ENCODE results near the gene SBK2. TPM values are rescaled to one million over a fixed set of nuclear protein-coding genes. Genes with fewer than 3 reads are reported as not detected.

Gene SBK2
- polyA plus RNA-seq, 1 donor from 2014 or later = not detected

DNA sequence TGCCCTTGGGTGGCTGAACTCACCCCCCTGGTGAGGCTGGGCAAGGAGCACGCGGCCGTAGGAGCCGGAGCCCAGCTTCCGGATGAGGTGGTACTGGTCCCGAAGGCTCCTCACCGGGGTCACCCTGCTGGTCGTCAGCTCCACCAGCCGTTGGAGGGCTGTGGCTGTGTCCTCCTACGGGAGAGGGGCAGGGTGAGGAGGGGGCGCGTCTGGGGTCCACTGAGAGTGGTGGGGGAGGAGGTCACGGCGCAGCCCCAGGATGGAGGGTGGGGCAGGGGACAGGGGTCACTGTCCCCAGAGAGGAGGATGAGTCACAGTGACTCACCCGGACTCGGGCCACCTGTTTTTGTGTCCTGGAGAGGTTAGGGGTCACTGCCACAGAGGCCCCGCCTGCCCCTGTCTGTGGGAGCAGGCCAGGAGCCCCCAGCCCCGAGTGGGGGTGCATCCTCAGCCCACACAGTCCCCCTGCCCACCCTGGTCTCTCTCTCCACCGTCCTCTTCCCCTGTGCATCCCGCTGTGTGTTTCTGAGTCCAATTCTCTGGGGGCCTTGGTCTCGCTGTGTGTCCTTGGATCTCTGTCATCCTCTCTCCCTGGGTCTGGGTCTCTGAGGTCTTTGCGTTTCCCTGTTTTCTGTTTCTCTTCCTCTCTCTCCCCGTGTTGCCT is 8.0 kb upstream of the SBK2 start:
- Histone ChIP-seq H3K9me2 (ENCODE audit: insufficient read depth, low read length) (no peaks in the 10 kb centered on the region), H3K4me2 (ENCODE audit: low read length) (no peak overlapping the region), H3K27me3 (ENCODE audit: insufficient read depth, low read depth, low read length) (no peaks in the 10 kb centered on the region), H3K9ac (ENCODE audit: low read length) (no peak overlapping the region), H3K9me3 (ENCODE audit: low read length) (no peaks in the 10 kb centered on the region), H2AFZ (ENCODE audit: low read depth, low read length) (no peak overlapping the region), H3F3A (ENCODE audit: insufficient read depth, low read length, poor library complexity, severe bottlenecking) (no peaks in the 10 kb centered on the region), H3K36me3 (ENCODE audit: insufficient read depth, low read length) (no peaks in the 10 kb centered on the region), H3K79me2 (replicated peaks; ENCODE audit: insufficient read depth, low read length) (no peaks in the 10 kb centered on the region), H4K20me1 (ENCODE audit: insufficient read depth) (no peaks in the 10 kb centered on the region), H3K27ac (ENCODE audit: low read length) (no peak overlapping the region), H3K4me3 (ENCODE audit: low read length) (no peak overlapping the region)
- TF ChIP-seq, protein P1, sequence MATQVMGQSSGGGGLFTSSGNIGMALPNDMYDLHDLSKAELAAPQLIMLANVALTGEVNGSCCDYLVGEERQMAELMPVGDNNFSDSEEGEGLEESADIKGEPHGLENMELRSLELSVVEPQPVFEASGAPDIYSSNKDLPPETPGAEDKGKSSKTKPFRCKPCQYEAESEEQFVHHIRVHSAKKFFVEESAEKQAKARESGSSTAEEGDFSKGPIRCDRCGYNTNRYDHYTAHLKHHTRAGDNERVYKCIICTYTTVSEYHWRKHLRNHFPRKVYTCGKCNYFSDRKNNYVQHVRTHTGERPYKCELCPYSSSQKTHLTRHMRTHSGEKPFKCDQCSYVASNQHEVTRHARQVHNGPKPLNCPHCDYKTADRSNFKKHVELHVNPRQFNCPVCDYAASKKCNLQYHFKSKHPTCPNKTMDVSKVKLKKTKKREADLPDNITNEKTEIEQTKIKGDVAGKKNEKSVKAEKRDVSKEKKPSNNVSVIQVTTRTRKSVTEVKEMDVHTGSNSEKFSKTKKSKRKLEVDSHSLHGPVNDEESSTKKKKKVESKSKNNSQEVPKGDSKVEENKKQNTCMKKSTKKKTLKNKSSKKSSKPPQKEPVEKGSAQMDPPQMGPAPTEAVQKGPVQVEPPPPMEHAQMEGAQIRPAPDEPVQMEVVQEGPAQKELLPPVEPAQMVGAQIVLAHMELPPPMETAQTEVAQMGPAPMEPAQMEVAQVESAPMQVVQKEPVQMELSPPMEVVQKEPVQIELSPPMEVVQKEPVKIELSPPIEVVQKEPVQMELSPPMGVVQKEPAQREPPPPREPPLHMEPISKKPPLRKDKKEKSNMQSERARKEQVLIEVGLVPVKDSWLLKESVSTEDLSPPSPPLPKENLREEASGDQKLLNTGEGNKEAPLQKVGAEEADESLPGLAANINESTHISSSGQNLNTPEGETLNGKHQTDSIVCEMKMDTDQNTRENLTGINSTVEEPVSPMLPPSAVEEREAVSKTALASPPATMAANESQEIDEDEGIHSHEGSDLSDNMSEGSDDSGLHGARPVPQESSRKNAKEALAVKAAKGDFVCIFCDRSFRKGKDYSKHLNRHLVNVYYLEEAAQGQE (IDR thresholded peaks at IDR 0.05; ENCODE audit: borderline replicate concordance) = no peak
- TF ChIP-seq POLR2AphosphoS5 (IDR thresholded peaks at IDR 0.05) (no peak), EZH2 (IDR thresholded peaks at IDR 0.05; ENCODE audit: borderline replicate concordance, insufficient read depth, low read length, poor library complexity, severe bottlenecking) (no peak), MXI1 (conservative IDR thresholded peaks at IDR 0.05; ENCODE audit: poor library complexity, severe bottlenecking) (no peak), SMC3 (conservative IDR thresholded peaks at IDR 0.05; ENCODE audit: poor library complexity) (no peak), RAD21 (conservative IDR thresholded peaks at IDR 0.05) (no peak), TAF1 (IDR thresholded peaks at IDR 0.05; ENCODE audit: low read depth) (no peak), EP300 (conservative IDR thresholded peaks at IDR 0.05; ENCODE audit: poor library complexity, severe bottlenecking) (no peak)
- TF ChIP-seq, protein P2, sequence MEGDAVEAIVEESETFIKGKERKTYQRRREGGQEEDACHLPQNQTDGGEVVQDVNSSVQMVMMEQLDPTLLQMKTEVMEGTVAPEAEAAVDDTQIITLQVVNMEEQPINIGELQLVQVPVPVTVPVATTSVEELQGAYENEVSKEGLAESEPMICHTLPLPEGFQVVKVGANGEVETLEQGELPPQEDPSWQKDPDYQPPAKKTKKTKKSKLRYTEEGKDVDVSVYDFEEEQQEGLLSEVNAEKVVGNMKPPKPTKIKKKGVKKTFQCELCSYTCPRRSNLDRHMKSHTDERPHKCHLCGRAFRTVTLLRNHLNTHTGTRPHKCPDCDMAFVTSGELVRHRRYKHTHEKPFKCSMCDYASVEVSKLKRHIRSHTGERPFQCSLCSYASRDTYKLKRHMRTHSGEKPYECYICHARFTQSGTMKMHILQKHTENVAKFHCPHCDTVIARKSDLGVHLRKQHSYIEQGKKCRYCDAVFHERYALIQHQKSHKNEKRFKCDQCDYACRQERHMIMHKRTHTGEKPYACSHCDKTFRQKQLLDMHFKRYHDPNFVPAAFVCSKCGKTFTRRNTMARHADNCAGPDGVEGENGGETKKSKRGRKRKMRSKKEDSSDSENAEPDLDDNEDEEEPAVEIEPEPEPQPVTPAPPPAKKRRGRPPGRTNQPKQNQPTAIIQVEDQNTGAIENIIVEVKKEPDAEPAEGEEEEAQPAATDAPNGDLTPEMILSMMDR (IDR thresholded peaks at IDR 0.05; ENCODE audit: poor library complexity, severe bottlenecking) = no peak

DNA sequence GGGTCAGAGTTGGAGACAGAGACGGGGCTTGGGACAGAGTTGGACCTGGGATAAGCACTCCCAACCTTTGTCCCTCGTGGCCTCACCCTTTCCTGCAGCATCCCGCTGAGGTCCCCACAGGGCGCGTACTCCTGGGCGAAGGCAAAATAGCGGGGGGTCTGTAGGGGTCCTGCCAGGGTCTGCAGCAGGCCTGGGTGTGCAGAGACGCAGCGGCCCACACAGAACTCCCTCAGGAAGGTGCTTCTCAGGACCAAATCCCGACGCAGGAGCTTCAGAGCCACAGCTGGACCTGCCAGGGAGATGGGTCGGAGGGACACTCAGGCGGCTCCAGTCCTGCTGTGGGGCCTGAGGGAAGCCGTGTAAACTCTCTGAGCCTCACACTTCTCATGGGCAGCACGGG is 7.1 kb upstream of the SBK2 start:
- Histone ChIP-seq H3K27ac (ENCODE audit: low read length) (no peak overlapping the region), H3K9me2 (ENCODE audit: insufficient read depth, low read length) (no peaks in the 10 kb centered on the region), H3K36me3 (ENCODE audit: insufficient read depth, low read length) (no peaks in the 10 kb centered on the region), H3K9ac (ENCODE audit: low read length) (no peak overlapping the region), H4K20me1 (ENCODE audit: insufficient read depth) (no peaks in the 10 kb centered on the region), H3K27me3 (ENCODE audit: insufficient read depth, low read depth, low read length) (no peaks in the 10 kb centered on the region), H3K9me3 (ENCODE audit: low read length) (no peaks in the 10 kb centered on the region), H2AFZ (ENCODE audit: low read depth, low read length) (no peak overlapping the region), H3K4me2 (ENCODE audit: low read length) (no peak overlapping the region), H3F3A (ENCODE audit: insufficient read depth, low read length, poor library complexity, severe bottlenecking) (no peaks in the 10 kb centered on the region), H3K4me3 (ENCODE audit: low read length) (no peak overlapping the region), H3K79me2 (replicated peaks; ENCODE audit: insufficient read depth, low read length) (no peaks in the 10 kb centered on the region)
- TF ChIP-seq EP300 (conservative IDR thresholded peaks at IDR 0.05; ENCODE audit: poor library complexity, severe bottlenecking) (no peak), EZH2 (IDR thresholded peaks at IDR 0.05; ENCODE audit: borderline replicate concordance, insufficient read depth, low read length, poor library complexity, severe bottlenecking) (no peak), TAF1 (IDR thresholded peaks at IDR 0.05; ENCODE audit: low read depth) (no peak), MXI1 (conservative IDR thresholded peaks at IDR 0.05; ENCODE audit: poor library complexity, severe bottlenecking) (no peak), SMC3 (conservative IDR thresholded peaks at IDR 0.05; ENCODE audit: poor library complexity) (no peak), RAD21 (conservative IDR thresholded peaks at IDR 0.05) (no peak), POLR2AphosphoS5 (IDR thresholded peaks at IDR 0.05) (no peak)
- TF ChIP-seq, protein P1 (IDR thresholded peaks at IDR 0.05; ENCODE audit: borderline replicate concordance) = no peak
- TF ChIP-seq, protein P2 (IDR thresholded peaks at IDR 0.05; ENCODE audit: poor library complexity, severe bottlenecking) = no peak
